MM.1S (cell line): Measurements from ENCODE around the gene GALNTL6.

Source experiments
- DNase-seq: peaks from one replicate; pipeline ENCODE4 v3.0.0-alpha.2; 2015
- H2AFZ ChIP-seq: fragments of 300-600 bp; sonication (generic); 2 replicates; pipeline ENCODE4 v1.6.0; 2016; ENCODE audit warnings: antibody characterized with exemption, low read length
- H3F3A ChIP-seq: fragments of 300-600 bp; sonication (generic); 2 replicates; pipeline ENCODE4 v1.6.1; 2016; ENCODE audit warnings: mild to moderate bottlenecking, antibody characterized with exemption, low read length, moderate library complexity, mixed read lengths; ENCODE audit not compliant: insufficient read depth
- H3K27ac ChIP-seq: fragments of 300-600 bp; sonication (generic); 2 replicates; pipeline ENCODE4 v1.5.1; 2016; ENCODE audit warnings: mild to moderate bottlenecking, low read length
- H3K27me3 ChIP-seq: fragments of 300-600 bp; sonication (generic); replicated peaks from 2 replicates; pipeline ENCODE4 v1.6.0; 2016; ENCODE audit warnings: low read length; ENCODE audit not compliant: insufficient read depth
- H3K36me3 ChIP-seq: fragments of 300-600 bp; sonication (generic); replicated peaks from 2 replicates; pipeline ENCODE4 v1.6.1; 2016; ENCODE audit warnings: mild to moderate bottlenecking, low read length, mixed read lengths; ENCODE audit not compliant: insufficient read depth
- H3K4me1 ChIP-seq: fragments of 300-600 bp; sonication (generic); 2 replicates; pipeline ENCODE4 v1.6.1; 2016; ENCODE audit warnings: low read length, mixed read lengths
- H3K4me2 ChIP-seq: fragments of 300-600 bp; sonication (generic); 2 replicates; pipeline ENCODE4 v1.6.0; 2016; ENCODE audit warnings: low read depth, low read length
- H3K4me3 ChIP-seq: fragments of 300-600 bp; sonication (generic); 2 replicates; pipeline ENCODE4 v1.5.1; 2016; ENCODE audit warnings: low read length, mixed read lengths
- H3K79me2 ChIP-seq: fragments of 300-600 bp; sonication (generic); 2 replicates; pipeline ENCODE4 v1.6.1; 2016; ENCODE audit warnings: mixed run types, low read length, mixed read lengths
- H3K9ac ChIP-seq: fragments of 300-600 bp; sonication (generic); 2 replicates; pipeline ENCODE4 v1.6.1; 2016; ENCODE audit warnings: low read length, mixed read lengths
- H3K9me2 ChIP-seq: fragments of 300-600 bp; sonication (generic); replicated peaks from 2 replicates; pipeline ENCODE4 v1.6.1; 2016; ENCODE audit warnings: mild to moderate bottlenecking, low read length, mixed read lengths; ENCODE audit not compliant: insufficient read depth
- H3K9me3 ChIP-seq: fragments of 300-600 bp; sonication (generic); replicated peaks from 2 replicates; pipeline ENCODE4 v1.6.1; 2016; ENCODE audit warnings: mild to moderate bottlenecking, low read length, mixed read lengths; ENCODE audit not compliant: insufficient read depth
- H4K20me1 ChIP-seq: fragments of 300-600 bp; sonication (generic); 2 replicates; pipeline ENCODE4 v1.6.1; 2016; ENCODE audit warnings: mild to moderate bottlenecking, low read length, moderate library complexity, mixed read lengths; ENCODE audit not compliant: insufficient read depth
- EZH2 ChIP-seq: fragments of 300-600 bp; sonication (generic); optimal IDR thresholded peaks from 2 replicates; pipeline ENCODE3; 2017; ENCODE audit warnings: low read depth, mild to moderate bottlenecking, antibody characterized with exemption, low read length, mixed read lengths
- EZH2phosphoT487 ChIP-seq: fragments of 300-600 bp; sonication (generic); IDR thresholded peaks from 2 replicates; pipeline ENCODE4 v1.6.1; 2018; ENCODE audit warnings: antibody characterized with exemption, low read length
- TF ChIP-seq, protein P1 (sequence below): fragments of 300-600 bp; sonication (generic); IDR thresholded peaks from 2 replicates; pipeline ENCODE4 v1.5.1; 2016; ENCODE audit warnings: antibody characterized with exemption, low read length, mixed read lengths

The GALNTL6 gene

DNA sequence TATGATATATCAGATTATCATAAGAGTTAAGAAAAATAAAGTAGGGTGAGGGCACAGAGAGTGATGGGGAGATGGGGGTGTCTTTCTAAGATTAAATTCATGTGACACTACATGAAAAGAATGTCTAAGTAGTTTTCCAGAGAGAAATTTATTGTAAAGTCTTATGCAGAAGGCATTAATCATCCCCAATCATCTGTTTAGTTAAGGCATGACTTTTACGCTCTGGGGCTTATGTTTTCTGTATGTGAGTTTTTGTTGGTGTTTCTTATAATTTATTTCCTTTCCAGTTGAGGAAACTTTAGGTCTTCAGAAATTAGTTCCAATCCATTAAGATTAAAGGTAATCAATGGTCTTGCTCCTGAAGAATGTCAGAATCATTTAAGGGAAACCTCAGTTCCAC lies 972.4 kb downstream of the GALNTL6 start:
- H3F3A ChIP-seq, result no peaks in the 10 kb centered on the region
- H4K20me1 ChIP-seq, result no peaks in the 10 kb centered on the region
- no peak overlapping the region for H3K27ac ChIP-seq
- H3K9ac ChIP-seq, result no peak overlapping the region
- H3K4me1 ChIP-seq, result no peaks in the 10 kb centered on the region
- TF ChIP-seq EZH2phosphoT487 (no peak), EZH2 (no peak)
- TF ChIP-seq, protein P1, sequence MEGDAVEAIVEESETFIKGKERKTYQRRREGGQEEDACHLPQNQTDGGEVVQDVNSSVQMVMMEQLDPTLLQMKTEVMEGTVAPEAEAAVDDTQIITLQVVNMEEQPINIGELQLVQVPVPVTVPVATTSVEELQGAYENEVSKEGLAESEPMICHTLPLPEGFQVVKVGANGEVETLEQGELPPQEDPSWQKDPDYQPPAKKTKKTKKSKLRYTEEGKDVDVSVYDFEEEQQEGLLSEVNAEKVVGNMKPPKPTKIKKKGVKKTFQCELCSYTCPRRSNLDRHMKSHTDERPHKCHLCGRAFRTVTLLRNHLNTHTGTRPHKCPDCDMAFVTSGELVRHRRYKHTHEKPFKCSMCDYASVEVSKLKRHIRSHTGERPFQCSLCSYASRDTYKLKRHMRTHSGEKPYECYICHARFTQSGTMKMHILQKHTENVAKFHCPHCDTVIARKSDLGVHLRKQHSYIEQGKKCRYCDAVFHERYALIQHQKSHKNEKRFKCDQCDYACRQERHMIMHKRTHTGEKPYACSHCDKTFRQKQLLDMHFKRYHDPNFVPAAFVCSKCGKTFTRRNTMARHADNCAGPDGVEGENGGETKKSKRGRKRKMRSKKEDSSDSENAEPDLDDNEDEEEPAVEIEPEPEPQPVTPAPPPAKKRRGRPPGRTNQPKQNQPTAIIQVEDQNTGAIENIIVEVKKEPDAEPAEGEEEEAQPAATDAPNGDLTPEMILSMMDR, result no peak
- H3K79me2 ChIP-seq, result no peaks in the 10 kb centered on the region
- no peak overlapping the region for H3K4me3 ChIP-seq
- no peak overlapping the region for H2AFZ ChIP-seq
- H3K4me2 ChIP-seq, result no peak overlapping the region
- DNase-seq, result no peak
- H3K36me3 ChIP-seq, result no peaks in the 10 kb centered on the region
- H3K9me3 ChIP-seq, result no peaks in the 10 kb centered on the region
- H3K9me2 ChIP-seq, result no peaks in the 10 kb centered on the region
- no peaks in the 10 kb centered on the region for H3K27me3 ChIP-seq

DNA sequence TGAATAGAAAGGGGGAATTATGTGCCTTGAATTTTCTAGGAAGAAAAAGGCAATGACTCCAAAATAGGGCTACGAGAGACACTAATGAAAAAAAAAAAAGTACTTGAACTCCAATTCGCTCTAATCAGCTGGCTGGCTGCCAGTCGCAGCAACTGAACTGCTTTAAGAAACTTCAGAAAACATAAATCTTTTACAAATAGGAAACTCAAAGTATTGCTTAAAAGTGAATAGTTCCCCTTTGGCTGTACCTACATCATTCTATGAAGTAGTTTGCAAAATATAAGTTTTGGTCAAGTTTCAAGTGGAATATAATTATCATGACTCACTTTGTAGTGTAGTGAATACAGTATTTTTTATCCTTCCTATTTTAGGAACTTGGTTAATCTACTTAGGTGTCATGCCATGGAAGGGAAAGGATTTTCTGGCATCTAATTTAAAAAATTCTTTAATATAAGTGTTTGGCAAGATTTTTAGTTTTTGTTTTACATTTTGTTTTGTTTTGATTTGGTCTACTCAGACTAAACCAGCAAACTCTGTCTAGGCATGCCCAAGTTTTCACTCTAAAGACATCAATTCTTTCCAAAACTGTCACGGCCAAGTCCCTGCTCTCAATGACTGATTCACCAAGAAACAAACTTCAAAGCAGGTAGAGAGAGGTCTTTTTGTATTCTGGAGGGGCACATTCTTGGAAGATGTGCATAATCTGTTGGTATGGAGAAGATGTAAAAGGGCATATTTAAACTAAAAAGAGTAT lies 973.0 kb downstream of the GALNTL6 start:
- TF ChIP-seq, protein P1, result no peak
- TF ChIP-seq EZH2 (no peak), EZH2phosphoT487 (no peak)
- H3K27me3 ChIP-seq, result no peaks in the 10 kb centered on the region
- no peaks in the 10 kb centered on the region for H4K20me1 ChIP-seq
- no peaks in the 10 kb centered on the region for H3K9me3 ChIP-seq
- H2AFZ ChIP-seq, result no peak overlapping the region
- no peak for DNase-seq
- H3K9me2 ChIP-seq, result no peaks in the 10 kb centered on the region
- H3K36me3 ChIP-seq, result no peaks in the 10 kb centered on the region
- H3F3A ChIP-seq, result no peaks in the 10 kb centered on the region
- no peaks in the 10 kb centered on the region for H3K4me1 ChIP-seq
- no peak overlapping the region for H3K4me3 ChIP-seq
- no peak overlapping the region for H3K27ac ChIP-seq
- no peak overlapping the region for H3K9ac ChIP-seq
- H3K79me2 ChIP-seq, result no peaks in the 10 kb centered on the region
- no peak overlapping the region for H3K4me2 ChIP-seq

DNA sequence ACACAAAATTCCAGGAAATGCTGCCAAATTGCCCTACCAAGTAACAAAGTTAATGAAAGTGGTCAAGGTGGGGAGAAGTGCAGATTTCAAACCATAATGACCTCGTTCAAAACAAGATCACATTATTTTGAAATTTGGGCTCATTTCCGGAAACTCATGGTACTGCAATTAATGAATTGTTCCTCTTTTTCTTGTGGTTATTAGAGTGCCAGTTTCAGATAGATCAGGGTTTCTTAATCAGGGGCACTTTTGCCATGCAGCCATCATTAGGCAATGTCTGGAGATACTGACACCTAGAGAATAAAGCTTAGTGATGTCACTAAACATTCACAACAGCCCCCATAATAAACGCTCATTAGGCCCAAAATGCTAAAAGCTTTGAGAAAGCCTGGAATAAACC lies 973.9 kb downstream of the GALNTL6 start:
- TF ChIP-seq, protein P1, result no peak
- TF ChIP-seq EZH2 (no peak), EZH2phosphoT487 (no peak)
- Histone ChIP-seq H2AFZ (no peak overlapping the region), H3K9me2 (no peaks in the 10 kb centered on the region), H4K20me1 (no peaks in the 10 kb centered on the region), H3K27ac (no peak overlapping the region), H3K36me3 (no peaks in the 10 kb centered on the region), H3K4me1 (no peaks in the 10 kb centered on the region), H3K4me3 (no peak overlapping the region), H3K9me3 (no peaks in the 10 kb centered on the region), H3K79me2 (no peaks in the 10 kb centered on the region), H3K4me2 (no peak overlapping the region), H3K27me3 (no peaks in the 10 kb centered on the region), H3F3A (no peaks in the 10 kb centered on the region), H3K9ac (no peak overlapping the region)
- DNase-seq, result no peak
